ENCODE data around the gene TIMM8A. TPM values are rescaled to one million over a fixed set of nuclear protein-coding genes. Genes with fewer than 3 reads are reported as not detected.

The TIMM8A gene
- 2.8 and 3.9 TPM in 2 replicates for total RNA-seq

GRCh38 chrX:101348452-101349192, at the start of gene TIMM8A:
Gene TIMM8A, minus strand, starts transcription at chrX:101348742. Its CDS starts 78 bp downstream, at chrX:101348664.

GRCh38 chrX:101390664-101391525, 42.4 kb upstream of the TIMM8A start, which contains the start of gene RPL36A:
Gene RPL36A, plus strand, starts transcription at chrX:101391011. Its CDS starts 33 bp downstream, at chrX:101391044.

GRCh38 chrX:101385795-101386541, 37.4 kb upstream of the TIMM8A start, which contains the start of gene BTK:
Gene BTK, minus strand, starts transcription at chrX:101386191. Its CDS starts 10,907 bp downstream, at chrX:101375284.

Small RNA genes lying within 50 kb of the gene (small RNA-seq; reads per million reads assigned to genes)
- not detected for gene RNU6-934P

Other genes with a start within 250 kb of the TIMM8A start
- under 0.01 and 0.11 TPM in 2 replicates for gene DRP2, start 129.0 kb downstream of the TIMM8A start, total RNA-seq
- under 0.01 TPM in 1 of 2 replicates, not detected in the other for gene TAF7L, start 57.4 kb downstream of the TIMM8A start, total RNA-seq
- gene BTK, start 37.4 kb upstream of the TIMM8A start, total RNA-seq, result not detected in 2 replicates
- 158 and 599 TPM in 2 replicates for gene RPL36A, start 42.3 kb upstream of the TIMM8A start, total RNA-seq
- 25.5 and 29.6 TPM in 2 replicates for gene GLA, start 59.2 kb upstream of the TIMM8A start, total RNA-seq
- 56.8 and 66.7 TPM in 2 replicates for gene HNRNPH2, start 59.5 kb upstream of the TIMM8A start, total RNA-seq
- 5.2 and 7.1 TPM in 2 replicates for gene ARMCX4, start 136.7 kb upstream of the TIMM8A start, total RNA-seq
- gene ARMCX1, start 201.8 kb upstream of the TIMM8A start, total RNA-seq, result 56.1 and 101 TPM in 2 replicates